DND-41 (cell line): Measurements from ENCODE around the gene GPR160.

Experiments
- ATAC-seq: fragments of 200-7000 bp; cut with Tn5 transposase; 3 replicates; pipeline ENCODE4 v1.9.1; 2021; ENCODE audit warnings: low read depth; ENCODE audit not compliant: insufficient read depth
- DNase-seq: peaks from one replicate; pipeline ENCODE4 v3.0.0-alpha.2; 2020
- H2AFZ ChIP-seq: 2 replicates; pipeline ENCODE4 v1.6.0; 2012; ENCODE audit warnings: low read depth, low read length
- H3K27ac ChIP-seq: 2 replicates; pipeline ENCODE4 v1.5.1; 2012; ENCODE audit warnings: low read length, inconsistent platforms
- H3K27me3 ChIP-seq: fragments of 200-600 bp; sonication (generic); 2 replicates; pipeline ENCODE4 v1.6.0; 2012; ENCODE audit warnings: low read length, mild to moderate bottlenecking, inconsistent platforms; ENCODE audit not compliant: insufficient read depth, poor library complexity
- H3K36me3 ChIP-seq: 2 replicates; pipeline ENCODE4 v1.5.1; 2012; ENCODE audit warnings: low read length, inconsistent platforms; ENCODE audit not compliant: insufficient read depth
- H3K4me1 ChIP-seq: 2 replicates; pipeline ENCODE4 v1.5.1; 2012; ENCODE audit warnings: mild to moderate bottlenecking, low read length; ENCODE audit not compliant: insufficient read depth
- H3K4me2 ChIP-seq: 2 replicates; pipeline ENCODE4 v1.6.0; 2012; ENCODE audit warnings: mild to moderate bottlenecking, moderate library complexity, low read length, inconsistent platforms; ENCODE audit not compliant: insufficient read depth
- H3K4me3 ChIP-seq, 2 experiments: fragments of 200-600 bp in 1 of 2; shearing (Covaris generic) in 1 of 2; 2 replicates each; pipeline ENCODE4 v1.5.1; 2012 to 2016; ENCODE audit warnings: inconsistent platforms in 2 of 2, low read length in 2 of 2, mild to moderate bottlenecking in 2 of 2, low read depth in 1 of 2, moderate library complexity in 1 of 2
- H3K79me2 ChIP-seq: 2 replicates; pipeline ENCODE4 v1.6.0; 2012; ENCODE audit warnings: low read length, inconsistent platforms; ENCODE audit not compliant: insufficient read depth
- H3K9ac ChIP-seq: 2 replicates; pipeline ENCODE4 v1.6.0; 2012; ENCODE audit warnings: low read depth, mild to moderate bottlenecking, inconsistent platforms, low read length, moderate library complexity
- H3K9me3 ChIP-seq: 2 replicates; pipeline ENCODE4 v1.5.1; 2012; ENCODE audit warnings: low read length, moderate library complexity, mild to moderate bottlenecking, inconsistent platforms; ENCODE audit not compliant: insufficient read depth, severe bottlenecking
- H4K20me1 ChIP-seq: 2 replicates; pipeline ENCODE4 v1.6.0; 2012; ENCODE audit warnings: low read length; ENCODE audit not compliant: insufficient read depth
- EZH2 ChIP-seq: IDR thresholded peaks from 3 replicates; pipeline ENCODE4 v1.6.1; 2012; ENCODE audit warnings: borderline replicate concordance, low read depth, mild to moderate bottlenecking, moderate library complexity, low read length, inconsistent platforms; ENCODE audit not compliant: severe bottlenecking
- TF ChIP-seq, protein P1 (sequence below): IDR thresholded peaks from 2 replicates; pipeline ENCODE4 v1.5.1; 2012; ENCODE audit warnings: borderline replicate concordance, low read length, moderate library complexity, mild to moderate bottlenecking; ENCODE audit not compliant: poor library complexity, severe bottlenecking; ENCODE audit errors: extremely low read depth

GPR160 gene

DNA sequence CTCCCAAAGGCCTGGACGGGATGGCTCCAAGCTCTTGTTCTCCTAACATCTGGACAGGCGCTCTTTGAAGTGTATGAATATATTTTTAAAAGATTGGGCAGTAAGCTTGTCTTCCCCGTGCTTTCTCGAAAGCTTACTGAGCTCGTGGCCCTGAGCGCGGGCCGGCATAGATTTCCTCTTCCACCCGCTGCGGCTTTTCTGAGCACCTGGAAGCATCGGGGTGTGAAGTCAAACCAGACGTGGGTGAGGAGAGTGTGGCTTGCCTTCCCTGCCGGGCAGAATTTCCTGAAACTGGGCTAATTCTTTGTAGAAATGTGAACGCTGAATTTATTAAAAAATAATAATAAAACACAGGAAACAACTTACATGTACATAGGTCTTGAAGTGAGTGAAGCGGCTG, 25.9 kb downstream of the GPR160 start:
- Histone ChIP-seq H3K36me3 (no peaks in the 10 kb centered on the region), H3K27ac (no peak overlapping the region)

DNA sequence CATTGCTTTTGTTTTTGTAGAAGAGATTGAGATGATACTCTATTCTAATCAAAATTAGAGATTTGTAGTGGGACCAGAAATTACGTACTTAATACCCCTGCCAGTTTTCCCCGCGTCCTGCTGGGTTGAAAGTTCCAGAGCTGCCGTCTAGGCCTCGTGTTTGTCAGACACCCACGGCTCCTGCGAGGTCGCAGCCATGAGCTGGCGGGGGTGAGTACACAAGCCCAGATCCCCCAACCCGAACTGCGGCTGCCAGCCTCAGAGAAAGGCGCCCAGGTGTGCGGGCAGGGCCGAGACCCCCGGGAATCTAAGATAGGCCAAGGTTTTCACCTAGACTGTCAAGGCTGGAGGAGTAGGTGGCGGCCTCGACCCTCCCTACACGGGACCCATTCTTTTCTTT, 26.3 kb downstream of the GPR160 start:
- Histone ChIP-seq H3K27ac (no peak overlapping the region), H3K4me1 (no peaks in the 10 kb centered on the region), H4K20me1 (no peaks in the 10 kb centered on the region), H3K36me3 (no peaks in the 10 kb centered on the region), H3K9ac (no peak overlapping the region), H3K27me3 (no peaks in the 10 kb centered on the region), H3K4me3 (no peak overlapping the region), H3K79me2 (no peaks in the 10 kb centered on the region), H2AFZ (no peak overlapping the region), H3K4me2 (no peak overlapping the region), H3K9me3 (no peaks in the 10 kb centered on the region)
- ATAC-seq, result no peak
- DNase-seq, result no peak
- no peak for TF ChIP-seq EZH2
- TF ChIP-seq, protein P1, sequence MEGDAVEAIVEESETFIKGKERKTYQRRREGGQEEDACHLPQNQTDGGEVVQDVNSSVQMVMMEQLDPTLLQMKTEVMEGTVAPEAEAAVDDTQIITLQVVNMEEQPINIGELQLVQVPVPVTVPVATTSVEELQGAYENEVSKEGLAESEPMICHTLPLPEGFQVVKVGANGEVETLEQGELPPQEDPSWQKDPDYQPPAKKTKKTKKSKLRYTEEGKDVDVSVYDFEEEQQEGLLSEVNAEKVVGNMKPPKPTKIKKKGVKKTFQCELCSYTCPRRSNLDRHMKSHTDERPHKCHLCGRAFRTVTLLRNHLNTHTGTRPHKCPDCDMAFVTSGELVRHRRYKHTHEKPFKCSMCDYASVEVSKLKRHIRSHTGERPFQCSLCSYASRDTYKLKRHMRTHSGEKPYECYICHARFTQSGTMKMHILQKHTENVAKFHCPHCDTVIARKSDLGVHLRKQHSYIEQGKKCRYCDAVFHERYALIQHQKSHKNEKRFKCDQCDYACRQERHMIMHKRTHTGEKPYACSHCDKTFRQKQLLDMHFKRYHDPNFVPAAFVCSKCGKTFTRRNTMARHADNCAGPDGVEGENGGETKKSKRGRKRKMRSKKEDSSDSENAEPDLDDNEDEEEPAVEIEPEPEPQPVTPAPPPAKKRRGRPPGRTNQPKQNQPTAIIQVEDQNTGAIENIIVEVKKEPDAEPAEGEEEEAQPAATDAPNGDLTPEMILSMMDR, result no peak

More for the DNA sequence above, 25.9 kb downstream of the GPR160 start:
- no peaks in the 10 kb centered on the region for H4K20me1 ChIP-seq
- no peak overlapping the region for H3K9ac ChIP-seq
- ATAC-seq (no peak), DNase-seq (no peak)
- H3K27me3 ChIP-seq, result no peaks in the 10 kb centered on the region
- no peak overlapping the region for H3K4me2 ChIP-seq
- no peaks in the 10 kb centered on the region for H3K79me2 ChIP-seq
- TF ChIP-seq EZH2, result no peak
- no peaks in the 10 kb centered on the region for H3K4me1 ChIP-seq
- H3K4me3 ChIP-seq, result no peak overlapping the region
- no peak overlapping the region for H2AFZ ChIP-seq
- H3K9me3 ChIP-seq, result no peaks in the 10 kb centered on the region

DNA sequence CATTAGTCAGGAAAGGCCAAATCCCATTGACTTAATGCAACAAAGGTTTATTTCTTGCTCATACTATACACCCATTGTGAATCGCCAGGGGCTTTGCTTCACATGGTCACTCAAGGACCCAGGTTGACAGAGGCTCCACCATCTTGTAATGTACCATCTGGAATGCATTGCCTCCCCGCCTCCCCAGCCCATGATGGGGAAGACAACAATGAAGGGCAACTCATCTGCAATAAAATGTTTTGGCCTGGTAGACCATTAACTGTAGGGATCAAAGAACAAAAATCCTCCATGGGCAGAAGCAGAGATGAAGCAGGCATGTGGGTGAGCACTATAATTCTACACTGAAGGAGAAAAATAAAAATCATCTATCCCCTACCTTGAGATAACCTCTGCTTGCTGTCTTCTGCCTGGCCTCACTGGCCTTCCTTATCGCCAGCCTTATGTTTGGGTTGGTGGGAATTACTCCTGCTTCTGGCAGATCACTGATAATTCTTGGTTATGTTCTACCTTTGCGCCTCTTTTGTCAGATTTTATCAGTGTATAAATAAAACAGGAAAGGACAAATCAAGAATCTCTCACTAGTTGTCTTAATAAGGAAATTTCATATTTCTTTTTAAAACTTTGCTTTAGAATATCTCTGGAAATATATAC, 37.8 kb downstream of the GPR160 start:
- Histone ChIP-seq H4K20me1 (no peaks in the 10 kb centered on the region), H3K4me3 (no peak overlapping the region), H3K4me2 (no peak overlapping the region), H3K9ac (no peak overlapping the region), H2AFZ (no peak overlapping the region), H3K36me3 (no peaks in the 10 kb centered on the region), H3K27me3 (no peaks in the 10 kb centered on the region), H3K9me3 (peaks cover 2% of the 10 kb centered on the region), H3K4me1 (peaks cover 26% of the 10 kb centered on the region), H3K79me2 (no peaks in the 10 kb centered on the region), H3K27ac (no peak overlapping the region)
- no peak for ATAC-seq
- no peak for TF ChIP-seq EZH2
- TF ChIP-seq, protein P1, result no peak
- no peak for DNase-seq

GRCh38 chr3:170076715-170077238, 39.0 kb downstream of the GPR160 start:
- H3K79me2 ChIP-seq, result no peaks in the 10 kb centered on the region
- H2AFZ ChIP-seq, result no peak overlapping the region
- 0 out of 2 replicates have a peak overlapping the region, but pooled peaks have one; percentile 8 for H3K9ac ChIP-seq
- no peaks in the 10 kb centered on the region for H3K27me3 ChIP-seq
- H3K36me3 ChIP-seq, result no peaks in the 10 kb centered on the region
- peak overlapping the region; percentile 65 for H3K27ac ChIP-seq
- DNase-seq (peak; percentile 49), ATAC-seq (peak; percentile 87)
- no peaks in the 10 kb centered on the region for H4K20me1 ChIP-seq
- no peak overlapping the region for H3K4me2 ChIP-seq
- no peaks in the 10 kb centered on the region for H3K9me3 ChIP-seq
- H3K4me3 ChIP-seq, result no peak overlapping the region
- H3K4me1 ChIP-seq, result peaks cover 26% of the 10 kb centered on the region
- TF ChIP-seq EZH2, result no peak
- TF ChIP-seq, protein P1, result no peak
